T-helper 2 cell treated with Interferon-gamma antibody and Interleukin-4, amounts not matched to agents 100 ng/mL and 5 ng/mL, for 36 hours (primary cell): ENCODE data around the gene ANKRD23. TPM values are rescaled to one million over a fixed set of nuclear protein-coding genes. Genes with fewer than 3 reads are reported as not detected.

ENCODE experiments used
- intact Hi-C: fragments of 100-400 bp; cut with micrococcal nuclease; formaldehyde crosslinking; loops from one replicate; pipeline ENCODE4 v1.15.1; 2023
- total RNA-seq: library from RNA; stranded (reverse); gene quantifications from 2 replicates; pipeline ENCODE4 v1.2.3, GENCODE V29; 2022

ANKRD23 gene
- total RNA-seq, 1 donor from 2014 or later, result 13.4 TPM

- intact Hi-C loops, result loop anchor here (1.0 kb wide), 1 partner anchor 24 kb away; the partner anchor contains the start of gene CNNM3
Measured at GRCh38 chr2:96839875-96840850, 3.7 kb downstream of the ANKRD23 start.

- intact Hi-C loops, result loop anchor here (1.0 kb wide), 1 partner anchor 23 kb away; the partner anchor contains the start of gene CNNM3
Measured at GRCh38 chr2:96839293-96839874, 4.4 kb downstream of the ANKRD23 start.

GRCh38 chr2:96838345-96839292 is 5.2 kb downstream of the ANKRD23 start:
- intact Hi-C loops, result loop anchor here (1.0 kb wide), 1 partner anchor 22 kb away; the partner anchor contains the start of gene CNNM3

- intact Hi-C loops, result no loop called here
Measured at GRCh38 chr2:96837575-96837974, 6.2 kb downstream of the ANKRD23 start.

- intact Hi-C loops, result no loop called here
Measured at GRCh38 chr2:96835830-96836229, 8.0 kb downstream of the ANKRD23 start.

- intact Hi-C loops, result no loop called here
Measured at GRCh38 chr2:96832754-96833507, 10.9 kb downstream of the ANKRD23 start.

GRCh38 chr2:96832408-96832753 is 11.4 kb downstream of the ANKRD23 start:
- intact Hi-C loops, result no loop called here

- intact Hi-C loops, result no loop called here
Measured at GRCh38 chr2:96831679-96832078, 12.1 kb downstream of the ANKRD23 start.

GRCh38 chr2:96830044-96830562 is 13.7 kb downstream of the ANKRD23 start:
- intact Hi-C loops, result no loop called here

- intact Hi-C loops, result no loop called here
Measured at GRCh38 chr2:96828874-96829273, 14.9 kb downstream of the ANKRD23 start.

- intact Hi-C loops, result no loop called here
Measured at GRCh38 chr2:96828436-96828835, 15.4 kb downstream of the ANKRD23 start.

GRCh38 chr2:96826546-96827278 is 17.1 kb downstream of the ANKRD23 start:
- intact Hi-C loops, result no loop called here

GRCh38 chr2:96825057-96825456 is 18.8 kb downstream of the ANKRD23 start:
- intact Hi-C loops, result no loop called here

- intact Hi-C loops, result no loop called here
Measured at GRCh38 chr2:96824079-96824870, 19.5 kb downstream of the ANKRD23 start.

- intact Hi-C loops, result no loop called here
Measured at GRCh38 chr2:96823198-96823597, 20.6 kb downstream of the ANKRD23 start.

- intact Hi-C loops, result no loop called here
Measured at GRCh38 chr2:96822786-96823185, 21.0 kb downstream of the ANKRD23 start.

GRCh38 chr2:96821113-96821675 is 22.6 kb downstream of the ANKRD23 start:
- intact Hi-C loops, result no loop called here

GRCh38 chr2:96819876-96820511 is 23.8 kb downstream of the ANKRD23 start:
- intact Hi-C loops, result no loop called here
